HEK293 (cell line): Measurements from ENCODE around the gene CACHD1.

ENCODE experiments used
- CTCF ChIA-PET: fragments of 350-600 bp; formaldehyde crosslinking; extraction: SDS; loops from one replicate; lab custom pipeline; 2021; ENCODE audit warnings: antibody characterized with exemption; lab: Yijun Ruan, JAX
- POLR2A ChIA-PET: fragments of 300-600 bp; formaldehyde crosslinking; extraction: SDS; loops from one replicate; lab custom pipeline; 2020; ENCODE audit warnings: antibody characterized with exemption, inconsistent platforms; lab: Yijun Ruan, JAX
- H3K27ac ChIP-seq: fragments of 200-500 bp; sonication (Bioruptor generic); 2 replicates; pipeline ENCODE4 v1.5.1; 2014; ENCODE audit warnings: low read depth, low read length, control low read depth, inconsistent platforms; ENCODE audit errors: extremely low read depth
- H3K36me3 ChIP-seq, 2 experiments: fragments of 200-500 bp in 1 of 2; sonication (Bioruptor generic) in 1 of 2; 1 replicate in 1 of 2; 2 replicates in 1 of 2; pipeline ENCODE4 v1.5.1; 2014 to 2017; ENCODE audit warnings: inconsistent platforms in 2 of 2, low read length in 2 of 2; ENCODE audit not compliant: control insufficient read depth in 2 of 2, insufficient read depth in 1 of 2
- H3K4me1 ChIP-seq: fragments of 200-500 bp; sonication (Bioruptor generic); 2 replicates; pipeline ENCODE4 v1.5.1; 2014; ENCODE audit warnings: mild to moderate bottlenecking, low read length, inconsistent platforms; ENCODE audit not compliant: control insufficient read depth, insufficient read depth
- H3K4me3 ChIP-seq: 2 replicates; pipeline ENCODE4 v1.5.1; 2011; ENCODE audit warnings: low read depth, mild to moderate bottlenecking, control low read depth, low read length, moderate library complexity
- H3K9me3 ChIP-seq: fragments of 200-500 bp; sonication (Bioruptor generic); 2 replicates; pipeline ENCODE4 v1.5.1; 2014; ENCODE audit warnings: low read depth, low read length, inconsistent platforms; ENCODE audit not compliant: control insufficient read depth, insufficient read depth
- HOXA7 ChIP-seq: sonication (generic); formaldehyde crosslinking; IDR thresholded peaks from 2 replicates; pipeline ENCODE4 v1.8.1; 2022; ENCODE audit warnings: missing genetic modification reagents, borderline replicate concordance
- INSM2 ChIP-seq: fragments of 450-650 bp; formaldehyde crosslinking; IDR thresholded peaks from 2 replicates; pipeline ENCODE4 v1.5.1; 2016; ENCODE audit warnings: missing biosample characterization, missing genetic modification characterization
- KLF7 ChIP-seq: fragments of 450-650 bp; formaldehyde crosslinking; IDR thresholded peaks from 2 replicates; pipeline ENCODE4 v1.5.1; 2016; ENCODE audit warnings: missing biosample characterization, missing genetic modification characterization, borderline replicate concordance
- SETDB1 ChIP-seq: IDR thresholded peaks from one replicate; pipeline ENCODE4 v1.6.1; 2017; ENCODE audit warnings: mild to moderate bottlenecking, low read length, moderate library complexity, mixed read lengths; ENCODE audit not compliant: insufficient read length
- TCF7L2 ChIP-seq: IDR thresholded peaks from 2 replicates; pipeline ENCODE4 v1.6.1; 2011; ENCODE audit warnings: low read depth, mild to moderate bottlenecking, inconsistent platforms, low read length, moderate library complexity, borderline replicate concordance
- YY1 ChIP-seq: fragments of 450-650 bp; formaldehyde crosslinking; IDR thresholded peaks from 2 replicates; pipeline ENCODE4 v1.5.1; 2018; ENCODE audit warnings: missing biosample characterization, missing genetic modification characterization
- ZBTB20 ChIP-seq: fragments of 450-650 bp; formaldehyde crosslinking; IDR thresholded peaks from 2 replicates; pipeline ENCODE4 v1.5.1; 2016; ENCODE audit warnings: missing biosample characterization, missing genetic modification characterization
- ZNF132 ChIP-seq: fragments of 450-650 bp; formaldehyde crosslinking; IDR thresholded peaks from 2 replicates; pipeline ENCODE4 v1.5.1; 2017; ENCODE audit warnings: missing biosample characterization, missing genetic modification characterization, borderline replicate concordance
- ZNF138 ChIP-seq: fragments of 450-650 bp; formaldehyde crosslinking; IDR thresholded peaks from 2 replicates; pipeline ENCODE4 v1.5.1; 2016; ENCODE audit warnings: missing biosample characterization, missing genetic modification characterization, borderline replicate concordance
- ZNF148 ChIP-seq: fragments of 450-650 bp; formaldehyde crosslinking; IDR thresholded peaks from 2 replicates; pipeline ENCODE4 v1.5.0; 2017; ENCODE audit warnings: missing biosample characterization, missing genetic modification characterization, borderline replicate concordance
- ZNF155 ChIP-seq: fragments of 450-650 bp; formaldehyde crosslinking; IDR thresholded peaks from 2 replicates; pipeline ENCODE4 v1.5.1; 2016; ENCODE audit warnings: missing biosample characterization, missing genetic modification characterization
- ZNF184 ChIP-seq: fragments of 450-650 bp; IDR thresholded peaks from 2 replicates; pipeline ENCODE4 v1.5.1; 2018; ENCODE audit warnings: missing biosample characterization, mild to moderate bottlenecking, missing genetic modification characterization
- ZNF24 ChIP-seq: fragments of 450-650 bp; formaldehyde crosslinking; IDR thresholded peaks from 2 replicates; pipeline ENCODE4 v1.5.1; 2016; ENCODE audit warnings: missing biosample characterization, missing genetic modification characterization
- ZNF423 ChIP-seq: fragments of 450-650 bp; formaldehyde crosslinking; IDR thresholded peaks from 2 replicates; pipeline ENCODE4 v1.5.1; 2016; ENCODE audit warnings: missing biosample characterization, missing genetic modification characterization
- ZNF48 ChIP-seq: fragments of 450-650 bp; formaldehyde crosslinking; IDR thresholded peaks from 2 replicates; pipeline ENCODE4 v1.5.1; 2016; ENCODE audit warnings: missing biosample characterization, missing genetic modification characterization
- ZNF518A ChIP-seq: fragments of 450-650 bp; formaldehyde crosslinking; conservative IDR thresholded peaks from 2 replicates; pipeline ENCODE4 v1.5.1; 2016; ENCODE audit warnings: low read depth, missing biosample characterization, missing genetic modification characterization
- ZNF544 ChIP-seq: fragments of 450-650 bp; formaldehyde crosslinking; IDR thresholded peaks from 2 replicates; pipeline ENCODE4 v1.5.0; 2017; ENCODE audit warnings: missing biosample characterization, missing genetic modification characterization
- ZNF623 ChIP-seq: fragments of 450-650 bp; formaldehyde crosslinking; IDR thresholded peaks from 2 replicates; pipeline ENCODE4 v1.5.1; 2016; ENCODE audit warnings: missing biosample characterization, missing genetic modification characterization
- ZNF660 ChIP-seq: fragments of 450-650 bp; IDR thresholded peaks from 2 replicates; pipeline ENCODE4 v1.5.1; 2018; ENCODE audit warnings: missing biosample characterization, mild to moderate bottlenecking, missing genetic modification characterization
- ZNF768 ChIP-seq: fragments of 450-650 bp; formaldehyde crosslinking; IDR thresholded peaks from 2 replicates; pipeline ENCODE4 v1.5.1; 2018; ENCODE audit warnings: missing biosample characterization, mild to moderate bottlenecking, missing genetic modification characterization
- ZSCAN30 ChIP-seq: fragments of 450-650 bp; IDR thresholded peaks from 2 replicates; pipeline ENCODE4 v1.5.1; 2018; ENCODE audit warnings: missing biosample characterization, mild to moderate bottlenecking, missing genetic modification characterization, moderate library complexity

Gene CACHD1

GRCh38 chr1:64711266-64711665, 241.3 kb downstream of the CACHD1 start (continued):
- TF ChIP-seq ZNF518A (tag by site-specific recombination) (no peak), ZNF184 (tag by site-specific recombination) (no peak), TCF7L2 (no peak), ZNF423 (no peak), ZNF48 (tag by site-specific recombination) (no peak), KLF7 (no peak), HOXA7 (CRISPR knock-in tag) (no peak), ZNF544 (tag by site-specific recombination) (no peak)

GRCh38 chr1:64712049-64712448, 242.1 kb downstream of the CACHD1 start:
- Histone ChIP-seq H3K9me3 (no peaks in the 10 kb centered on the region), H3K36me3 (no peaks in the 10 kb centered on the region), H3K4me1 (no peaks in the 10 kb centered on the region), H3K4me3 (no peak overlapping the region), H3K27ac (no peak overlapping the region)
- CTCF ChIA-PET: no interaction called here
- TF ChIP-seq ZNF768 (tag by site-specific recombination): no peak
- TF ChIP-seq ZNF148 (tag by site-specific recombination): no peak
- TF ChIP-seq ZNF623: no peak
- no peak for TF ChIP-seq ZNF155 (tag by site-specific recombination)
- no peak for TF ChIP-seq INSM2 (tag by site-specific recombination)
- no peak for TF ChIP-seq SETDB1
- TF ChIP-seq ZBTB20 (tag by site-specific recombination): no peak
- no peak for TF ChIP-seq ZNF24 (tag by site-specific recombination)
- TF ChIP-seq YY1 (tag by site-specific recombination): no peak
- TF ChIP-seq ZNF138 (tag by site-specific recombination): no peak
- no peak for TF ChIP-seq ZNF660 (tag by site-specific recombination)
- no peak for TF ChIP-seq ZNF132 (tag by site-specific recombination)
- TF ChIP-seq ZSCAN30 (tag by site-specific recombination): no peak
- POLR2A ChIA-PET: no interaction called here
